Activated CD4-positive, alpha-beta T cell treated with anti-CD3 and anti-CD28 coated beads for 36 hours (primary cell): Measurements from ENCODE around the gene KATNAL1. TPM values are rescaled to one million over a fixed set of nuclear protein-coding genes. Genes with fewer than 3 reads are reported as not detected.

Experiments used
- ATAC-seq: fragments of 200-7000 bp; cut with Tn5 transposase; one replicate; pipeline ENCODE4 v1.10.0; 2021; ENCODE audit warnings: mild to moderate bottlenecking, moderate library complexity
- CTCF ChIA-PET: fragments of 350-600 bp; sonication (Branson Sonifier 250); formaldehyde crosslinking; loops from one replicate; lab custom pipeline; 2021; ENCODE audit warnings: antibody characterized with exemption; lab: Charles Lee
- POLR2A ChIA-PET: fragments of 350-600 bp; sonication (Branson Sonifier 250); formaldehyde crosslinking; loops from one replicate; lab custom pipeline; 2021; ENCODE audit warnings: antibody characterized with exemption, inconsistent platforms; lab: Charles Lee
- DNase-seq: peaks from one replicate; pipeline ENCODE4 v3.0.0-alpha.2; 2020
- H3K27ac Mint-ChIP-seq: one replicate; pipeline ENCODE4 v1.8.0; 2021; ENCODE audit warnings: mixed read lengths
- H3K27me3 Mint-ChIP-seq: one replicate; pipeline ENCODE4 v1.8.0; 2021; ENCODE audit warnings: mixed read lengths
- H3K36me3 Mint-ChIP-seq: one replicate; pipeline ENCODE4 v1.8.0; 2021; ENCODE audit warnings: low read depth, mixed read lengths
- H3K4me1 Mint-ChIP-seq: one replicate; pipeline ENCODE4 v1.8.0; 2021; ENCODE audit warnings: mixed read lengths
- H3K4me3 Mint-ChIP-seq: one replicate; pipeline ENCODE4 v1.8.0; 2021; ENCODE audit warnings: mild to moderate bottlenecking, moderate library complexity, mixed read lengths
- H3K9me3 Mint-ChIP-seq: one replicate; pipeline ENCODE4 v1.8.0; 2021; ENCODE audit warnings: low read depth, mixed read lengths
- intact Hi-C, 2 experiments: fragments of 100-400 bp; cut with DNase I in 1 of 2; cut with micrococcal nuclease in 1 of 2; formaldehyde crosslinking; loops; one replicate each; pipeline versions ENCODE4 v1.14.2 to v1.15.1; 2022 to 2024; cut with DNase I, micrococcal nuclease
- total RNA-seq, 2 experiments: library from RNA; stranded (reverse); gene quantifications; one replicate each; pipeline ENCODE4 v1.2.3, GENCODE V29; 2021

The KATNAL1 gene
- total RNA-seq, 2 experiments from 2014 or later: 10.9 to 12.5 TPM

- POLR2A ChIA-PET: interaction anchor here (1.1 kb wide), 1 partner anchor 274 kb away, joined by 3 read pairs; no protein-coding TSS in a partner anchor
- intact Hi-C loops: no loop called here
Measured at GRCh38 chr13:30165796-30166195, 141.6 kb downstream of the KATNAL1 start.

GRCh38 chr13:30165071-30165470 is 142.3 kb downstream of the KATNAL1 start:
- ChIA-PET POLR2A (no interaction called here), CTCF (interaction anchor here (0.6 to 1.6 kb wide), 3 partner anchors 11 to 33 kb away, joined by 3 to 11 read pairs (median 4); no protein-coding TSS in a partner anchor)
- no peaks in the 10 kb centered on the region for H3K36me3 Mint-ChIP-seq
- intact Hi-C loops: no loop called here
- DNase-seq (no peak), ATAC-seq (no peak)
- no peak overlapping the region for H3K27ac Mint-ChIP-seq
- no peaks in the 10 kb centered on the region for H3K9me3 Mint-ChIP-seq
- no peak overlapping the region for H3K4me3 Mint-ChIP-seq
- H3K4me1 Mint-ChIP-seq: peaks cover 16% of the 10 kb centered on the region
- no peaks in the 10 kb centered on the region for H3K27me3 Mint-ChIP-seq

More at GRCh38 chr13:30165796-30166195, 141.6 kb downstream of the KATNAL1 start:
- ATAC-seq (no peak), DNase-seq (no peak)
- H3K4me3 Mint-ChIP-seq: no peak overlapping the region
- CTCF ChIA-PET: interaction anchor here (0.9 to 1.6 kb wide), 4 partner anchors 11 to 69 kb away, joined by 3 to 11 read pairs (median 4); no protein-coding TSS in a partner anchor
- no peaks in the 10 kb centered on the region for H3K27me3 Mint-ChIP-seq
- H3K27ac Mint-ChIP-seq: no peak overlapping the region
- H3K9me3 Mint-ChIP-seq: no peaks in the 10 kb centered on the region
- H3K4me1 Mint-ChIP-seq: peaks cover 17% of the 10 kb centered on the region
- no peaks in the 10 kb centered on the region for H3K36me3 Mint-ChIP-seq

- no peak overlapping the region for H3K4me3 Mint-ChIP-seq
- ATAC-seq: no peak
- H3K27ac Mint-ChIP-seq: no peak overlapping the region
- H3K27me3 Mint-ChIP-seq: no peaks in the 10 kb centered on the region
- intact Hi-C loops: no loop called here
- DNase-seq: no peak
- ChIA-PET CTCF (interaction anchor here (0.5 to 1.4 kb wide), 2 partner anchors 32 to 239 kb away, joined by 3 to 6 read pairs; no protein-coding TSS in a partner anchor), POLR2A (no interaction called here)
- H3K4me1 Mint-ChIP-seq: peaks cover 18% of the 10 kb centered on the region
- no peaks in the 10 kb centered on the region for H3K36me3 Mint-ChIP-seq
- H3K9me3 Mint-ChIP-seq: no peaks in the 10 kb centered on the region
Measured at GRCh38 chr13:30164146-30164545, 143.2 kb downstream of the KATNAL1 start.

GRCh38 chr13:30163441-30163840 is 143.9 kb downstream of the KATNAL1 start:
- ATAC-seq: no peak
- DNase-seq: no peak
- Mint-ChIP-seq H3K36me3 (no peaks in the 10 kb centered on the region), H3K9me3 (no peaks in the 10 kb centered on the region), H3K27ac (no peak overlapping the region), H3K4me1 (peaks cover 25% of the 10 kb centered on the region), H3K27me3 (no peaks in the 10 kb centered on the region), H3K4me3 (no peak overlapping the region)
- POLR2A ChIA-PET: interaction anchor here (0.8 kb wide), 1 partner anchor 8 kb away, joined by 3 read pairs; no protein-coding TSS in a partner anchor
- intact Hi-C loops: no loop called here
- CTCF ChIA-PET: interaction anchor here (0.5 to 1.4 kb wide), 2 partner anchors 31 to 239 kb away, joined by 3 to 6 read pairs; no protein-coding TSS in a partner anchor

GRCh38 chr13:30159446-30159839 is 147.9 kb downstream of the KATNAL1 start:
- CTCF ChIA-PET: interaction anchor here (1.0 to 5.0 kb wide), 4 partner anchors 12 to 27 kb away, joined by 4 to 114 read pairs (median 25); no protein-coding TSS in a partner anchor
- Mint-ChIP-seq H3K36me3 (no peaks in the 10 kb centered on the region), H3K27me3 (no peaks in the 10 kb centered on the region), H3K4me1 (peaks cover 52% of the 10 kb centered on the region), H3K27ac (peak overlapping the region; percentile 65), H3K4me3 (no peak overlapping the region), H3K9me3 (no peaks in the 10 kb centered on the region)
- ATAC-seq (peak; percentile 95), DNase-seq (peak; percentile 77)
- intact Hi-C loops: loop anchor here (1.0 to 10.0 kb wide), 3 partner anchors 13 to 705 kb away; no protein-coding TSS in a partner anchor
- POLR2A ChIA-PET: interaction anchor here (0.6 to 1.2 kb wide), 2 partner anchors 13 to 581 kb away, joined by 3 read pairs; no protein-coding TSS in a partner anchor

GRCh38 chr13:30158774-30159445 is 148.4 kb downstream of the KATNAL1 start:
- no peaks in the 10 kb centered on the region for H3K36me3 Mint-ChIP-seq
- DNase-seq (peak; percentile 44), ATAC-seq (peak; percentile 63)
- CTCF ChIA-PET: interaction anchor here (1.0 to 5.0 kb wide), 6 partner anchors 12 to 35 kb away, joined by 3 to 114 read pairs (median 4); no protein-coding TSS in a partner anchor
- no peaks in the 10 kb centered on the region for H3K27me3 Mint-ChIP-seq
- peak overlapping the region; percentile 65 for H3K27ac Mint-ChIP-seq
- intact Hi-C loops: loop anchor here (1.0 to 10.0 kb wide), 4 partner anchors 11 to 706 kb away; no protein-coding TSS in a partner anchor
- H3K9me3 Mint-ChIP-seq: no peaks in the 10 kb centered on the region
- H3K4me1 Mint-ChIP-seq: peaks cover 48% of the 10 kb centered on the region
- POLR2A ChIA-PET: interaction anchor here (0.6 to 1.4 kb wide), 3 partner anchors 13 to 258 kb away, joined by 3 to 10 read pairs (median 3); no protein-coding TSS in a partner anchor
- H3K4me3 Mint-ChIP-seq: no peak overlapping the region

GRCh38 chr13:30157616-30157993 is 149.7 kb downstream of the KATNAL1 start:
- Mint-ChIP-seq H3K27ac (no peak overlapping the region), H3K9me3 (no peaks in the 10 kb centered on the region), H3K27me3 (no peaks in the 10 kb centered on the region), H3K4me1 (peaks cover 51% of the 10 kb centered on the region), H3K4me3 (no peak overlapping the region), H3K36me3 (no peaks in the 10 kb centered on the region)
- ChIA-PET CTCF (interaction anchor here (0.9 to 5.0 kb wide), 7 partner anchors 10 to 45 kb away, joined by 3 to 114 read pairs (median 3); no protein-coding TSS in a partner anchor), POLR2A (interaction anchor here (1.4 kb wide), 1 partner anchor 25 kb away, joined by 3 read pairs; no protein-coding TSS in a partner anchor)
- no peak for DNase-seq
- no peak for ATAC-seq
- intact Hi-C loops: loop anchor here in 1 of 2 experiments (10.0 kb wide), 1 partner anchor 707 kb away; no protein-coding TSS in a partner anchor

- H3K4me1 Mint-ChIP-seq: peaks cover 56% of the 10 kb centered on the region
- ATAC-seq (no peak), DNase-seq (no peak)
- ChIA-PET CTCF (interaction anchor here (0.5 to 5.0 kb wide), 6 partner anchors 10 to 44 kb away, joined by 3 to 114 read pairs (median 3); no protein-coding TSS in a partner anchor), POLR2A (interaction anchor here (1.4 kb wide), 1 partner anchor 24 kb away, joined by 3 read pairs; no protein-coding TSS in a partner anchor)
- H3K9me3 Mint-ChIP-seq: no peaks in the 10 kb centered on the region
- H3K27ac Mint-ChIP-seq: no peak overlapping the region
- H3K36me3 Mint-ChIP-seq: no peaks in the 10 kb centered on the region
- no peak overlapping the region for H3K4me3 Mint-ChIP-seq
- intact Hi-C loops: loop anchor here in 1 of 2 experiments (10.0 kb wide), 1 partner anchor 708 kb away; no protein-coding TSS in a partner anchor
- no peaks in the 10 kb centered on the region for H3K27me3 Mint-ChIP-seq
Measured at GRCh38 chr13:30156826-30157615, 150.3 kb downstream of the KATNAL1 start.

- CTCF ChIA-PET: interaction anchor here (0.5 to 5.0 kb wide), 5 partner anchors 9 to 24 kb away, joined by 3 to 114 read pairs (median 3); no protein-coding TSS in a partner anchor
- no peak for DNase-seq
- no peak overlapping the region for H3K27ac Mint-ChIP-seq
- intact Hi-C loops: loop anchor here in 1 of 2 experiments (10.0 kb wide), 1 partner anchor 709 kb away; no protein-coding TSS in a partner anchor
- peaks cover 63% of the 10 kb centered on the region for H3K4me1 Mint-ChIP-seq
- H3K4me3 Mint-ChIP-seq: no peak overlapping the region
- POLR2A ChIA-PET: no interaction called here
- H3K9me3 Mint-ChIP-seq: no peaks in the 10 kb centered on the region
- no peaks in the 10 kb centered on the region for H3K27me3 Mint-ChIP-seq
- ATAC-seq: no peak
- no peaks in the 10 kb centered on the region for H3K36me3 Mint-ChIP-seq
Measured at GRCh38 chr13:30156270-30156669, 151.1 kb downstream of the KATNAL1 start.

- Mint-ChIP-seq H3K36me3 (no peaks in the 10 kb centered on the region), H3K4me1 (peaks cover 71% of the 10 kb centered on the region), H3K9me3 (no peaks in the 10 kb centered on the region), H3K27me3 (no peaks in the 10 kb centered on the region), H3K27ac (no peak overlapping the region), H3K4me3 (no peak overlapping the region)
- no peak for DNase-seq
- ATAC-seq: no peak
- POLR2A ChIA-PET: no interaction called here
- CTCF ChIA-PET: interaction anchor here (5.0 kb wide), 1 partner anchor 22 kb away, joined by 114 read pairs; no protein-coding TSS in a partner anchor
- intact Hi-C loops: loop anchor here in 1 of 2 experiments (10.0 kb wide), 1 partner anchor 710 kb away; no protein-coding TSS in a partner anchor
Measured at GRCh38 chr13:30154931-30155330, 152.4 kb downstream of the KATNAL1 start.
